HepG2 (cell line): ENCODE results near the gene EIF4G3. TPM values are rescaled to one million over a fixed set of nuclear protein-coding genes. Genes with fewer than 3 reads are reported as not detected.

Experiments
- ATAC-seq: fragments of 200-7000 bp; cut with Tn5 transposase; 3 replicates; pipeline ENCODE4 v1.9.1; 2020; ENCODE audit warnings: mild to moderate bottlenecking, moderate library complexity
- BruUV-seq: library from RNA; stranded (reverse); fragments of 400-500 nt; replicated peaks from 2 replicates; lab custom pipeline; 2021; lab: Mats Ljungman, UMichigan
- CTCF ChIA-PET: fragments of 300-600 bp; formaldehyde crosslinking; extraction: SDS; loops from one replicate; lab custom pipeline; 2021; ENCODE audit warnings: low total read pairs, inconsistent platforms, low intra/inter-chr PET ratio; lab: Yijun Ruan, JAX
- POLR2A ChIA-PET: fragments of 350-600 bp; sonication (Branson Sonifier 250); formaldehyde crosslinking; loops from one replicate; lab custom pipeline; 2020; ENCODE audit warnings: antibody characterized with exemption, inconsistent platforms; lab: Yijun Ruan, JAX
- DNase-seq: peaks from one replicate; pipeline ENCODE4 v3.0.0-alpha.2; 2015; ENCODE audit warnings: low spot score
- FAIRE-seq: peaks from 3 replicates; lab custom pipeline; 2011; peaks lifted over from hg19 to GRCh38; lab: Jason Lieb, UNC
- H2AFZ ChIP-seq: one replicate; pipeline ENCODE4 v1.6.1; 2011; ENCODE audit warnings: low read length, inconsistent platforms
- H3K27ac ChIP-seq: fragments of 300-600 bp; 3 replicates; pipeline ENCODE4 v1.8.0; 2011; ENCODE audit warnings: mixed run types, mild to moderate bottlenecking, mixed read lengths, low read length, inconsistent platforms; ENCODE audit not compliant: insufficient read depth; ENCODE audit errors: extremely low read length
- H3K27me3 ChIP-seq, 2 experiments: fragments of 200-600 bp in 1 of 2; 2 replicates in 1 of 2; 3 replicates in 1 of 2; pipeline versions ENCODE4 v1.6.0 to v1.8.0; 2011; ENCODE audit warnings: low read length in 2 of 2, mild to moderate bottlenecking in 2 of 2, moderate library complexity in 2 of 2, inconsistent platforms in 1 of 2; ENCODE audit not compliant: insufficient read depth in 2 of 2, control insufficient read depth in 1 of 2
- H3K36me3 ChIP-seq, 2 experiments: fragments of 200-600 bp in 1 of 2; replicated peaks in 1 of 2; 2 replicates in 1 of 2; 3 replicates in 1 of 2; pipeline versions ENCODE4 v1.5.1 to v1.8.0; 2011; ENCODE audit warnings: low read length in 2 of 2, inconsistent platforms in 1 of 2; ENCODE audit not compliant: insufficient read depth in 2 of 2, control insufficient read depth in 1 of 2
- H3K4me1 ChIP-seq: 2 replicates; pipeline ENCODE4 v1.5.1; 2012; ENCODE audit warnings: low read length, inconsistent platforms; ENCODE audit not compliant: insufficient read depth
- H3K4me2 ChIP-seq: 2 replicates; pipeline ENCODE4 v1.6.0; 2011; ENCODE audit warnings: low read depth, low read length, inconsistent platforms
- H3K4me3 ChIP-seq, 3 experiments: fragments of 200-600 bp in 1 of 3; sonication (generic), shearing (Covaris generic) in 1 of 3; replicated peaks in 1 of 3; 2 replicates each; pipeline ENCODE4 v1.5.1; 2011 to 2016; ENCODE audit warnings: low read length in 3 of 3, inconsistent platforms in 2 of 3, low read depth in 2 of 3, mild to moderate bottlenecking in 2 of 3, control low read depth in 1 of 3, mixed read lengths in 1 of 3; ENCODE audit not compliant: insufficient read depth in 1 of 3
- H3K79me2 ChIP-seq: one replicate; pipeline ENCODE4 v1.6.1; 2011; ENCODE audit warnings: low read length, inconsistent platforms; ENCODE audit not compliant: insufficient read depth
- H3K9ac ChIP-seq: 2 replicates; pipeline ENCODE4 v1.6.0; 2011; ENCODE audit warnings: mild to moderate bottlenecking, low read depth, low read length, inconsistent platforms; ENCODE audit not compliant: insufficient read depth
- H3K9me3 ChIP-seq: 2 replicates; pipeline ENCODE4 v1.5.1; 2012; ENCODE audit warnings: mild to moderate bottlenecking, low read length
- H4K20me1 ChIP-seq: 2 replicates; pipeline ENCODE4 v1.6.0; 2011; ENCODE audit warnings: inconsistent platforms, mild to moderate bottlenecking, low read length, moderate library complexity; ENCODE audit not compliant: insufficient read depth
- ADNP ChIP-seq: sonication (generic); formaldehyde crosslinking; IDR thresholded peaks from 2 replicates; pipeline ENCODE4 v1.4.0; 2020; ENCODE audit warnings: missing genetic modification reagents
- AFF4 ChIP-seq: sonication (generic); formaldehyde crosslinking; IDR thresholded peaks from 2 replicates; pipeline ENCODE4 v1.4.0; 2020; ENCODE audit warnings: missing genetic modification reagents
- HOXA9 ChIP-seq: sonication (generic); formaldehyde crosslinking; IDR thresholded peaks from 2 replicates; pipeline ENCODE4 v1.8.1; 2022; ENCODE audit warnings: missing genetic modification reagents, mild to moderate bottlenecking, moderate library complexity, borderline replicate concordance
- KMT2A ChIP-seq: sonication (generic); formaldehyde crosslinking; IDR thresholded peaks from 2 replicates; pipeline ENCODE4 v1.4.0; 2020; ENCODE audit warnings: missing genetic modification reagents
- MED8 ChIP-seq: sonication (generic); formaldehyde crosslinking; IDR thresholded peaks from 2 replicates; pipeline ENCODE4 v1.8.1; 2023; ENCODE audit warnings: mild to moderate bottlenecking, missing genetic modification reagents; ENCODE audit not compliant: insufficient replicate concordance
- ZFP1 ChIP-seq: IDR thresholded peaks from 2 replicates; pipeline ENCODE4 v1.6.1; 2016
- ZNF230 ChIP-seq: sonication (generic); formaldehyde crosslinking; IDR thresholded peaks from 2 replicates; pipeline ENCODE4 v1.4.0; 2020; ENCODE audit warnings: mild to moderate bottlenecking, missing genetic modification reagents
- ZNF7 ChIP-seq: IDR thresholded peaks from 2 replicates; pipeline ENCODE4 v1.6.1; 2016; ENCODE audit warnings: missing biosample characterization, missing genetic modification reagents
- ZNF749 ChIP-seq: sonication (generic); formaldehyde crosslinking; IDR thresholded peaks from 2 replicates; pipeline ENCODE4 v1.8.0; 2022; ENCODE audit warnings: mild to moderate bottlenecking, missing genetic modification reagents, moderate library complexity, borderline replicate concordance
- WGBS: methylation state at CpG from one replicate; pipeline ENCODE4 v1.1.6; 2017; ENCODE audit warnings: low lambda C conversion rate; 5-methylcytosine and 5-hydroxymethylcytosine counted together
- in situ Hi-C: cut with HindIII; loops from 2 replicates; pipeline ENCODE4 v1.10.0; 2017; ENCODE audit warnings: low pct_unique_long_range_greater_than_20kb; ENCODE audit not compliant: extremely low pct_ligation_motif_present
- intact Hi-C: fragments of 100-400 bp; cut with micrococcal nuclease; formaldehyde crosslinking; loops from one replicate; pipeline ENCODE4 v1.10.0; 2022; ENCODE audit not compliant: unreplicated experiment
- polyA plus RNA-seq, 8 experiments: library from polyadenylated mRNA; depleted of rRNA in 3 of 8; stranded (reverse) in 7 of 8; unstranded in 1 of 8; fragments of >200 nt; fragmentation: Illumina TruSeq in 4 of 8; extraction: Trizol in 4 of 8; gene quantifications; 2 replicates each; pipeline versions ENCODE4 v1.2.1 to v1.2.3, GENCODE V29; 2011 to 2016; ENCODE audit warnings: low read depth in 4 of 8, missing spikeins in 1 of 8, mixed read lengths in 1 of 8; ENCODE audit not compliant: insufficient read depth in 1 of 8
- total RNA-seq, 5 experiments: library from RNA; depleted of rRNA; stranded (reverse); fragments of >200 nt; fragmentation: Illumina TruSeq; extraction: Trizol; gene quantifications; 2 replicates each; pipeline ENCODE4 v1.2.3, GENCODE V29; 2016; ENCODE audit warnings: low read depth in 1 of 5

Gene EIF4G3
- total and polyA plus RNA-seq, 2 of the 13 experiments (the other 11 are each of a cell fraction or from before 2014, with no cell fraction given) = 22.2 to 27.6 TPM

GRCh38 chr1:21020151-21020550 is 156.5 kb downstream of the EIF4G3 start:
- BruUV-seq = no TSS peak
- ATAC-seq (no peak), DNase-seq (no peak), FAIRE-seq (no peak)
- Histone ChIP-seq H3K27me3 (no peaks in the 10 kb centered on the region), H4K20me1 (no peaks in the 10 kb centered on the region), H2AFZ (no peak overlapping the region), H3K4me2 (no peak overlapping the region), H3K9me3 (no peaks in the 10 kb centered on the region), H3K36me3 (no peaks in the 10 kb centered on the region), H3K4me3 (no peak overlapping the region), H3K27ac (no peak overlapping the region), H3K79me2 (peaks cover 17% of the 10 kb centered on the region), H3K9ac (no peak overlapping the region), H3K4me1 (peaks cover 44% of the 10 kb centered on the region)
- TF ChIP-seq HOXA9 (CRISPR knock-in tag) = no peak
- TF ChIP-seq ZNF230 (CRISPR knock-in tag) = no peak
- TF ChIP-seq ZNF749 (CRISPR knock-in tag) = no peak
- no peak for TF ChIP-seq ZFP1 (CRISPR knock-in tag)
- TF ChIP-seq ADNP = no peak
- no peak for TF ChIP-seq ZNF7
- no peak for TF ChIP-seq KMT2A (CRISPR knock-in tag)
- TF ChIP-seq AFF4 = no peak
- TF ChIP-seq MED8 = no peak
- intact Hi-C loops = no loop called here
- POLR2A ChIA-PET = no interaction called here
- in situ Hi-C loops = no loop called here
- CTCF ChIA-PET = no interaction called here
- WGBS = 100% methylated on average over 3 of the region's 3 CpGs
